HepG2 (cell line): ENCODE results near the gene HSPE1. TPM values are rescaled to one million over a fixed set of nuclear protein-coding genes. Genes with fewer than 3 reads are reported as not detected.

Source experiments
- KDM2A ChIP-seq: sonication (generic); formaldehyde crosslinking; IDR thresholded peaks from 2 replicates; pipeline ENCODE4 v1.4.0; 2020; ENCODE audit warnings: low read depth, missing genetic modification reagents, borderline replicate concordance
- PCBP2 ChIP-seq: fragments of 200-400 bp; formaldehyde crosslinking; optimal IDR thresholded peaks from 2 replicates; pipeline ENCODE3; 2018; ENCODE audit warnings: low read length, low read depth; ENCODE audit not compliant: poor library complexity, severe bottlenecking
- RBM39 ChIP-seq: fragments of 200-400 bp; formaldehyde crosslinking; IDR thresholded peaks from one replicate; pipeline ENCODE4 v1.6.1; 2018; ENCODE audit warnings: antibody characterized with exemption, mild to moderate bottlenecking, low read depth, low read length; ENCODE audit not compliant: poor library complexity, severe bottlenecking
- ZNF549 ChIP-seq: sonication (generic); formaldehyde crosslinking; IDR thresholded peaks from 2 replicates; pipeline ENCODE4 v1.5.0; 2020; ENCODE audit warnings: missing genetic modification reagents
- ZNF713 ChIP-seq: sonication (generic); formaldehyde crosslinking; IDR thresholded peaks from 2 replicates; pipeline ENCODE4 v1.4.0; 2020; ENCODE audit warnings: mild to moderate bottlenecking, missing genetic modification reagents
- polyA plus RNA-seq, 8 experiments: library from polyadenylated mRNA; depleted of rRNA in 3 of 8; stranded (reverse) in 7 of 8; unstranded in 1 of 8; fragments of >200 nt; fragmentation: Illumina TruSeq in 4 of 8; extraction: Trizol in 4 of 8; gene quantifications; 2 replicates each; pipeline versions ENCODE4 v1.2.1 to v1.2.3, GENCODE V29; 2011 to 2016; ENCODE audit warnings: low read depth in 4 of 8, missing spikeins in 1 of 8, mixed read lengths in 1 of 8; ENCODE audit not compliant: insufficient read depth in 1 of 8
- total RNA-seq, 5 experiments: library from RNA; depleted of rRNA; stranded (reverse); fragments of >200 nt; fragmentation: Illumina TruSeq; extraction: Trizol; gene quantifications; 2 replicates each; pipeline ENCODE4 v1.2.3, GENCODE V29; 2016; ENCODE audit warnings: low read depth in 1 of 5
- TF ChIP-seq, protein P1 (sequence below): sonication (generic); formaldehyde crosslinking; IDR thresholded peaks from 2 replicates; pipeline ENCODE4 v1.8.0; 2022; ENCODE audit warnings: mild to moderate bottlenecking, missing genetic modification reagents
- TF ChIP-seq, protein P2 (sequence below): sonication (generic); formaldehyde crosslinking; IDR thresholded peaks from 2 replicates; pipeline ENCODE4 v1.5.0; 2020; ENCODE audit warnings: mild to moderate bottlenecking, missing genetic modification reagents, borderline replicate concordance
- TF ChIP-seq, protein P3 (sequence below): sonication (generic); formaldehyde crosslinking; IDR thresholded peaks from 2 replicates; pipeline ENCODE4 v1.4.0; 2020; ENCODE audit warnings: low read depth, mild to moderate bottlenecking, missing genetic modification reagents
- TF ChIP-seq, protein P4 (sequence below): IDR thresholded peaks from 2 replicates; pipeline ENCODE4 v1.6.1; 2018; ENCODE audit warnings: missing genetic modification reagents
- TF ChIP-seq, protein P5 (sequence below): sonication (generic); formaldehyde crosslinking; IDR thresholded peaks from 2 replicates; pipeline ENCODE4 v1.9.0; 2022; ENCODE audit warnings: missing genetic modification reagents, mild to moderate bottlenecking, borderline replicate concordance

HSPE1 gene
- total and polyA plus RNA-seq, 2 of the 13 experiments (the other 11 are each of a cell fraction or from before 2014, with no cell fraction given) = 244 to 823 TPM

DNA sequence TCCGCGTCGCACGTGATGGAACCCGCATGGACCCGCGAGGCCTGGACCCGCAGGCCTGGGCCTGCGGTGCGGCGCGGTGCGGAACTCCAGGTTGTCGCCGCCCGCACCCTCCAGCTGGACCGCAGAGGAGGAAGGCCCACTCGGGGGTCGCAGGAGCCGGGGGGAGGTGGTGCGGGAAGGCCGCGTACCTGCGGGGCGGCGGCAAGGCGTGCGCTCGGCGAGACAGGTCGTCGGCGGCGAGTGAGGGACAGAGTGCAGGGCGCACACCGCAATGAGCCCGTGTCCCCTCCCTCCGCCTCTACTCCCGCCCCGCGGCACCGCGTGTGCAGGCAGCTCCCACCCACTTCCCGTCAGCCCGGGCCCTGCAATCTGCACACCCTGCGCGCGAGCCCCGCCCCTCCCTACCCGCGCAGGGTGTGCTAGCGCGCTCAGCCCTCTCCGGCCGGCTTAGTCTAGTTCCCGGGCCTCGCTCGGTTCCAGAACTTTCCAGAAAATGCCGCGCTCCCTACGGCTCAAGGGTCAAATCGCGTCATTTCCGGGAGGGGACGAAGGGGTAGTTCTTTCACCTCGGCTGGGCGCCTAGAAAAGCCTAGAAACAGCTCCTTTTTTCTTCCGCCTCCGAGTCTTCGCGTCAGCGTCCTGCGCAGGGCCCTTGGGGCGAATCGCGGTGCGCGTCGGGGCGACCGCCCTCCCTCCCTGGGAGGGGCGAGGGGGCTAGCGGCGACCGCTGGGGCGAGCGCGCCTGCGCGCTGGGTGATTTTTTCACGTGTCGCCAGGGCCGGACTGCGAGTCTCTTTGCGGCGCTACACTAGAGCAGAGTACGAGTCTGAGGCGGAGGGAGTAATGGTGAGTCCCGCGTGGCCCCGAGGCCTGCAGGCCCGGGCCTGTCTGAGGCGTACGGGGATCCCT lies at the start of gene HSPE1, which contains the start of gene HSPD1 (continued):
- TF ChIP-seq, protein P1, sequence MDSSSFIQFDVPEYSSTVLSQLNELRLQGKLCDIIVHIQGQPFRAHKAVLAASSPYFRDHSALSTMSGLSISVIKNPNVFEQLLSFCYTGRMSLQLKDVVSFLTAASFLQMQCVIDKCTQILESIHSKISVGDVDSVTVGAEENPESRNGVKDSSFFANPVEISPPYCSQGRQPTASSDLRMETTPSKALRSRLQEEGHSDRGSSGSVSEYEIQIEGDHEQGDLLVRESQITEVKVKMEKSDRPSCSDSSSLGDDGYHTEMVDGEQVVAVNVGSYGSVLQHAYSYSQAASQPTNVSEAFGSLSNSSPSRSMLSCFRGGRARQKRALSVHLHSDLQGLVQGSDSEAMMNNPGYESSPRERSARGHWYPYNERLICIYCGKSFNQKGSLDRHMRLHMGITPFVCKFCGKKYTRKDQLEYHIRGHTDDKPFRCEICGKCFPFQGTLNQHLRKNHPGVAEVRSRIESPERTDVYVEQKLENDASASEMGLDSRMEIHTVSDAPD (CRISPR knock-in tag) = peak; percentile 84
- TF ChIP-seq, protein P2, sequence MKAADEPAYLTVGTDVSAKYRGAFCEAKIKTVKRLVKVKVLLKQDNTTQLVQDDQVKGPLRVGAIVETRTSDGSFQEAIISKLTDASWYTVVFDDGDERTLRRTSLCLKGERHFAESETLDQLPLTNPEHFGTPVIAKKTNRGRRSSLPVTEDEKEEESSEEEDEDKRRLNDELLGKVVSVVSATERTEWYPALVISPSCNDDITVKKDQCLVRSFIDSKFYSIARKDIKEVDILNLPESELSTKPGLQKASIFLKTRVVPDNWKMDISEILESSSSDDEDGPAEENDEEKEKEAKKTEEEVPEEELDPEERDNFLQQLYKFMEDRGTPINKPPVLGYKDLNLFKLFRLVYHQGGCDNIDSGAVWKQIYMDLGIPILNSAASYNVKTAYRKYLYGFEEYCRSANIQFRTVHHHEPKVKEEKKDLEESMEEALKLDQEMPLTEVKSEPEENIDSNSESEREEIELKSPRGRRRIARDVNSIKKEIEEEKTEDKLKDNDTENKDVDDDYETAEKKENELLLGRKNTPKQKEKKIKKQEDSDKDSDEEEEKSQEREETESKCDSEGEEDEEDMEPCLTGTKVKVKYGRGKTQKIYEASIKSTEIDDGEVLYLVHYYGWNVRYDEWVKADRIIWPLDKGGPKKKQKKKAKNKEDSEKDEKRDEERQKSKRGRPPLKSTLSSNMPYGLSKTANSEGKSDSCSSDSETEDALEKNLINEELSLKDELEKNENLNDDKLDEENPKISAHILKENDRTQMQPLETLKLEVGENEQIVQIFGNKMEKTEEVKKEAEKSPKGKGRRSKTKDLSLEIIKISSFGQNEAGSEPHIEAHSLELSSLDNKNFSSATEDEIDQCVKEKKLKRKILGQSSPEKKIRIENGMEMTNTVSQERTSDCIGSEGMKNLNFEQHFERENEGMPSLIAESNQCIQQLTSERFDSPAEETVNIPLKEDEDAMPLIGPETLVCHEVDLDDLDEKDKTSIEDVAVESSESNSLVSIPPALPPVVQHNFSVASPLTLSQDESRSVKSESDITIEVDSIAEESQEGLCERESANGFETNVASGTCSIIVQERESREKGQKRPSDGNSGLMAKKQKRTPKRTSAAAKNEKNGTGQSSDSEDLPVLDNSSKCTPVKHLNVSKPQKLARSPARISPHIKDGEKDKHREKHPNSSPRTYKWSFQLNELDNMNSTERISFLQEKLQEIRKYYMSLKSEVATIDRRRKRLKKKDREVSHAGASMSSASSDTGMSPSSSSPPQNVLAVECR (CRISPR knock-in tag) = peak; percentile 95
- TF ChIP-seq ZNF549 (CRISPR knock-in tag) = peak; percentile 33; the same call in 1 of the 2 replicates
- no peak for TF ChIP-seq RBM39
- TF ChIP-seq PCBP2 = peak; percentile 45
- TF ChIP-seq, protein P3, sequence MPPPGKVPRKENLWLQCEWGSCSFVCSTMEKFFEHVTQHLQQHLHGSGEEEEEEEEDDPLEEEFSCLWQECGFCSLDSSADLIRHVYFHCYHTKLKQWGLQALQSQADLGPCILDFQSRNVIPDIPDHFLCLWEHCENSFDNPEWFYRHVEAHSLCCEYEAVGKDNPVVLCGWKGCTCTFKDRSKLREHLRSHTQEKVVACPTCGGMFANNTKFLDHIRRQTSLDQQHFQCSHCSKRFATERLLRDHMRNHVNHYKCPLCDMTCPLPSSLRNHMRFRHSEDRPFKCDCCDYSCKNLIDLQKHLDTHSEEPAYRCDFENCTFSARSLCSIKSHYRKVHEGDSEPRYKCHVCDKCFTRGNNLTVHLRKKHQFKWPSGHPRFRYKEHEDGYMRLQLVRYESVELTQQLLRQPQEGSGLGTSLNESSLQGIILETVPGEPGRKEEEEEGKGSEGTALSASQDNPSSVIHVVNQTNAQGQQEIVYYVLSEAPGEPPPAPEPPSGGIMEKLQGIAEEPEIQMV (CRISPR knock-in tag) = peak; percentile 85
- TF ChIP-seq ZNF713 (CRISPR knock-in tag) = peak; percentile 90; the same call in 1 of the 2 replicates
- TF ChIP-seq KDM2A = peak; percentile 94
- TF ChIP-seq, protein P4, sequence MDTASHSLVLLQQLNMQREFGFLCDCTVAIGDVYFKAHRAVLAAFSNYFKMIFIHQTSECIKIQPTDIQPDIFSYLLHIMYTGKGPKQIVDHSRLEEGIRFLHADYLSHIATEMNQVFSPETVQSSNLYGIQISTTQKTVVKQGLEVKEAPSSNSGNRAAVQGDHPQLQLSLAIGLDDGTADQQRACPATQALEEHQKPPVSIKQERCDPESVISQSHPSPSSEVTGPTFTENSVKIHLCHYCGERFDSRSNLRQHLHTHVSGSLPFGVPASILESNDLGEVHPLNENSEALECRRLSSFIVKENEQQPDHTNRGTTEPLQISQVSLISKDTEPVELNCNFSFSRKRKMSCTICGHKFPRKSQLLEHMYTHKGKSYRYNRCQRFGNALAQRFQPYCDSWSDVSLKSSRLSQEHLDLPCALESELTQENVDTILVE (CRISPR knock-in tag) = peak; percentile 97
- TF ChIP-seq, protein P5, sequence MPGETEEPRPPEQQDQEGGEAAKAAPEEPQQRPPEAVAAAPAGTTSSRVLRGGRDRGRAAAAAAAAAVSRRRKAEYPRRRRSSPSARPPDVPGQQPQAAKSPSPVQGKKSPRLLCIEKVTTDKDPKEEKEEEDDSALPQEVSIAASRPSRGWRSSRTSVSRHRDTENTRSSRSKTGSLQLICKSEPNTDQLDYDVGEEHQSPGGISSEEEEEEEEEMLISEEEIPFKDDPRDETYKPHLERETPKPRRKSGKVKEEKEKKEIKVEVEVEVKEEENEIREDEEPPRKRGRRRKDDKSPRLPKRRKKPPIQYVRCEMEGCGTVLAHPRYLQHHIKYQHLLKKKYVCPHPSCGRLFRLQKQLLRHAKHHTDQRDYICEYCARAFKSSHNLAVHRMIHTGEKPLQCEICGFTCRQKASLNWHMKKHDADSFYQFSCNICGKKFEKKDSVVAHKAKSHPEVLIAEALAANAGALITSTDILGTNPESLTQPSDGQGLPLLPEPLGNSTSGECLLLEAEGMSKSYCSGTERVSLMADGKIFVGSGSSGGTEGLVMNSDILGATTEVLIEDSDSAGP (CRISPR knock-in tag) = peak; percentile 96
